K562 (cell line): ENCODE results near the gene STAM2. TPM values are rescaled to one million over a fixed set of nuclear protein-coding genes. Genes with fewer than 3 reads are reported as not detected.
A peak's percentile ranks its signal among the peaks of the same experiment; 100 is the strongest.

Experiments used
- DDX20 ChIP-seq: fragments of 450-650 bp; IDR thresholded peaks from 2 replicates; pipeline ENCODE4 v1.6.1; 2016; ENCODE audit warnings: missing genetic modification characterization, low read depth, mild to moderate bottlenecking, missing compliant biosample characterization, moderate library complexity
- DNMT1 ChIP-seq: fragments of 450-650 bp; IDR thresholded peaks from 2 replicates; pipeline ENCODE4 v1.6.1; 2016; ENCODE audit warnings: antibody characterized with exemption, mild to moderate bottlenecking
- DPF2 ChIP-seq: fragments of 450-650 bp; IDR thresholded peaks from 2 replicates; pipeline ENCODE4 v1.6.1; 2016
- ELF4 ChIP-seq: fragments of 450-650 bp; formaldehyde crosslinking; IDR thresholded peaks from 2 replicates; pipeline ENCODE4 v1.4.0; 2022; ENCODE audit warnings: missing genetic modification characterization
- EP300 ChIP-seq: IDR thresholded peaks from 2 replicates; pipeline ENCODE4 v1.6.1; 2012; ENCODE audit warnings: low read length, improper control_type of control experiment
- HDAC3 ChIP-seq: fragments of 450-650 bp; IDR thresholded peaks from 2 replicates; pipeline ENCODE4 v1.6.1; 2018; ENCODE audit warnings: borderline replicate concordance, mild to moderate bottlenecking, moderate library complexity; ENCODE audit not compliant: partially characterized antibody
- IFI16 ChIP-seq: fragments of 250-450 bp; sonication (Bioruptor Pico); IDR thresholded peaks from 2 replicates; pipeline ENCODE4 v2.1.2; 2022; ENCODE audit warnings: mild to moderate bottlenecking, inconsistent platforms
- MEF2A ChIP-seq: IDR thresholded peaks from 2 replicates; pipeline ENCODE4 v1.6.1; 2011; ENCODE audit warnings: low read depth, mild to moderate bottlenecking, low read length, moderate library complexity; ENCODE audit not compliant: control insufficient read depth
- MIER1 ChIP-seq: fragments of 450-650 bp; IDR thresholded peaks from 2 replicates; pipeline ENCODE4 v1.6.1; 2016; ENCODE audit warnings: antibody characterized with exemption, mild to moderate bottlenecking, low read depth
- MTA3 ChIP-seq: fragments of 450-650 bp; formaldehyde crosslinking; IDR thresholded peaks from 2 replicates; pipeline ENCODE4 v1.6.1; 2017; ENCODE audit warnings: mild to moderate bottlenecking, borderline replicate concordance
- MTF1 ChIP-seq: fragments of 250-450 bp; sonication (Bioruptor Pico); IDR thresholded peaks from 2 replicates; pipeline ENCODE4 v1.9.0; 2021; ENCODE audit warnings: moderate library complexity, mild to moderate bottlenecking, inconsistent platforms, borderline replicate concordance
- MXD1 ChIP-seq: fragments of 250-450 bp; sonication (Bioruptor Pico); IDR thresholded peaks from 2 replicates; pipeline ENCODE4 v1.8.0; 2021; ENCODE audit warnings: borderline replicate concordance, mild to moderate bottlenecking, moderate library complexity; ENCODE audit not compliant: poor library complexity, severe bottlenecking
- PRDM10 ChIP-seq: fragments of 450-650 bp; IDR thresholded peaks from 2 replicates; pipeline ENCODE4 v1.6.1; 2018; ENCODE audit not compliant: partially characterized antibody
- SMARCA4 ChIP-seq: fragments of 450-650 bp; IDR thresholded peaks from 2 replicates; pipeline ENCODE4 v1.6.1; 2016
- SMARCC2 ChIP-seq: fragments of 450-650 bp; IDR thresholded peaks from 2 replicates; pipeline ENCODE4 v1.6.1; 2017; ENCODE audit warnings: antibody characterized with exemption, moderate library complexity, mild to moderate bottlenecking, low read depth
- SREBF1 ChIP-seq: fragments of 150-350 bp; IDR thresholded peaks from 2 replicates; pipeline ENCODE4 v1.6.1; 2014; ENCODE audit warnings: antibody characterized with exemption, low read depth, low read length, borderline replicate concordance
- TBL1XR1 ChIP-seq, 2 experiments: IDR thresholded peaks; 2 replicates each; pipeline ENCODE4 v1.6.1; 2012; ENCODE audit warnings: improper control_type of control experiment in 2 of 2, low read length in 2 of 2, mild to moderate bottlenecking in 1 of 2
- TRIM24 ChIP-seq, 2 experiments: fragments of 450-650 bp; IDR thresholded peaks; 2 replicates each; pipeline ENCODE4 v1.6.1; 2016
- ZNF197 ChIP-seq: fragments of 200-800 bp; sonication (Bioruptor generic); IDR thresholded peaks from 2 replicates; pipeline ENCODE4 v1.6.1; 2016; ENCODE audit warnings: low read depth, missing genetic modification characterization, missing compliant biosample characterization
- ZNF395 ChIP-seq: fragments of 200-800 bp; sonication (Bioruptor generic); IDR thresholded peaks from 2 replicates; pipeline ENCODE4 v1.6.1; 2017; ENCODE audit warnings: missing genetic modification characterization, missing compliant biosample characterization
- ZNF655 ChIP-seq: fragments of 250-450 bp; sonication (Bioruptor Pico); IDR thresholded peaks from 2 replicates; pipeline ENCODE4 v1.5.0; 2021
- ZNF695 ChIP-seq: fragments of 450-650 bp; formaldehyde crosslinking; IDR thresholded peaks from 2 replicates; pipeline ENCODE4 v1.4.0; 2020; ENCODE audit warnings: mild to moderate bottlenecking, moderate library complexity
- ZNF764 ChIP-seq: fragments of 250-450 bp; sonication (Bioruptor Pico); IDR thresholded peaks from 2 replicates; pipeline ENCODE4 v1.4.0; 2020; ENCODE audit warnings: low read depth, mild to moderate bottlenecking, moderate library complexity
- polyA plus RNA-seq, 8 experiments: library from polyadenylated mRNA; depleted of rRNA in 4 of 8; stranded (reverse) in 5 of 8; unstranded in 3 of 8; fragments of >200 nt; fragmentation: Nextera tagmentation in 2 of 8; fragmentation: Illumina TruSeq in 1 of 8; extraction: Ambion mirVana in 2 of 8; extraction: Trizol in 1 of 8; gene quantifications; 2 replicates each; pipeline versions ENCODE4 v1.2.1 to v1.2.3, GENCODE V29; 2011 to 2014; ENCODE audit warnings: inconsistent platforms in 1 of 8, missing spikeins in 1 of 8
- total RNA-seq, 7 experiments: library from RNA; depleted of rRNA in 6 of 7; stranded (reverse); fragments of >200 nt in 6 of 7; fragmentation: Illumina TruSeq in 2 of 7; extraction: Trizol in 2 of 7; gene quantifications; 2 replicates each; pipeline versions ENCODE4 v1.2.1 to v1.2.3, GENCODE V29; 2011 to 2021; ENCODE audit warnings: low replicate concordance in 1 of 7

STAM2 gene
- total and polyA plus RNA-seq, 9 of the 15 experiments (the other 6 are each of a cell fraction or from before 2014, with no cell fraction given), result 4.5 to 13.9 (median 8.7) TPM

- no peak for TF ChIP-seq MTA3
- peak; percentile 67; the same call in 1 of the 2 replicates for TF ChIP-seq ZNF395 (CRISPR knock-in tag)
- peak in 1 of 2 experiments; percentile 66; a peak in 2 of 4 replicates for TF ChIP-seq TBL1XR1 (IDR thresholded peaks at IDR 0.05; ENCODE audit: low read length in 2 of 2)
- TF ChIP-seq MXD1 (CRISPR knock-in tag), result no peak
- TF ChIP-seq ZNF764 (CRISPR knock-in tag), result no peak
- TF ChIP-seq TRIM24 (IDR thresholded peaks at IDR 0.05), result peak in 1 of 2 experiments; percentile 33; a peak in 2 of 4 replicates
- no peak for TF ChIP-seq ZNF695 (CRISPR knock-in tag)
- TF ChIP-seq PRDM10, result peak; percentile 60
- no peak for TF ChIP-seq SREBF1
- TF ChIP-seq MIER1, result no peak
- peak; percentile 87 for TF ChIP-seq DPF2
- 0 out of 2 replicates have a peak, but pooled peaks have one; percentile 46 for TF ChIP-seq ZNF197 (CRISPR knock-in tag)
- peak; percentile 86 for TF ChIP-seq SMARCC2
- TF ChIP-seq ZNF655 (CRISPR knock-in tag), result no peak
- no peak for TF ChIP-seq DNMT1
- TF ChIP-seq EP300, result peak; percentile 75
- no peak for TF ChIP-seq DDX20
- no peak for TF ChIP-seq IFI16 (CRISPR knock-in tag)
- TF ChIP-seq MEF2A, result peak; percentile 93
- peak; percentile 90 for TF ChIP-seq SMARCA4
- peak; percentile 81 for TF ChIP-seq HDAC3
- TF ChIP-seq MTF1 (CRISPR knock-in tag), result no peak
- TF ChIP-seq ELF4 (CRISPR knock-in tag), result no peak
Observed at GRCh38 chr2:152166633-152167032, 8.9 kb downstream of the STAM2 start (continued).
